Measurements from ENCODE around the gene NCAPD3. TPM values are rescaled to one million over a fixed set of nuclear protein-coding genes. Genes with fewer than 3 reads are reported as not detected.

NCAPD3 gene
- total and polyA plus RNA-seq, 2 experiments from 2014 or later = 13.3 to 16.3 TPM

- in situ Hi-C loops (cut with MboI) = no loop called here
- Histone ChIP-seq H2AFZ (no peak overlapping the region), H3F3A (ENCODE audit: insufficient read depth) (peaks cover 26% of the 10 kb centered on the region), H3K4me3 (0 out of 2 replicates have a peak overlapping the region, but pooled peaks have one; percentile 10), H3K9me2 (ENCODE audit: insufficient read depth) (no peaks in the 10 kb centered on the region), H3K27ac (peak overlapping the region; percentile 53), H3K9ac (no peak overlapping the region), H3K4me2 (ENCODE audit: unreplicated experiment) (peak overlapping the region; percentile 43), H3K79me2 (ENCODE audit: insufficient read depth) (no peaks in the 10 kb centered on the region), H3K4me1 (ENCODE audit: insufficient read depth) (peaks cover 18% of the 10 kb centered on the region), H3K27me3 (replicated peaks; ENCODE audit: insufficient read depth) (peaks cover 7% of the 10 kb centered on the region; the same call in 1 of the 2 replicates), H3K9me3 (ENCODE audit: low read depth) (no peaks in the 10 kb centered on the region), H4K20me1 (ENCODE audit: insufficient read depth) (no peaks in the 10 kb centered on the region), H3K36me3 (ENCODE audit: low read depth) (no peaks in the 10 kb centered on the region; the same call in 1 of the 2 replicates)
- TF ChIP-seq EZH2 (IDR thresholded peaks at IDR 0.05; ENCODE audit: insufficient read depth, poor library complexity, severe bottlenecking) = no peak
- 0 out of 2 replicates have a peak, but pooled peaks have one; percentile 49 for TF ChIP-seq EZH2phosphoT487 (IDR thresholded peaks at IDR 0.05; ENCODE audit: insufficient read depth, low read depth)
- 0 to 5% methylated on average over 3 of the region's 3 CpGs for WGBS, 2 experiments (ENCODE audit: low coverage in 1 of 2, low lambda C conversion rate in 2 of 2, missing lambda C conversion rate in 2 of 2)
- peak; percentile 85 for DNase-seq
These were observed 43.1 kb upstream of the NCAPD3 start for GRCh38 chr11:134266841-134267251.

GRCh38 chr11:134266440-134266839 is 42.7 kb upstream of the NCAPD3 start:
- H3K9ac ChIP-seq = no peak overlapping the region
- H4K20me1 ChIP-seq (ENCODE audit: insufficient read depth) = no peaks in the 10 kb centered on the region
- peak overlapping the region; percentile 53 for H3K27ac ChIP-seq
- H3K27me3 ChIP-seq (replicated peaks; ENCODE audit: insufficient read depth) = peaks cover 7% of the 10 kb centered on the region; the same call in 1 of the 2 replicates
- H3F3A ChIP-seq (ENCODE audit: insufficient read depth) = peaks cover 26% of the 10 kb centered on the region
- H3K4me3 ChIP-seq = 0 out of 2 replicates have a peak overlapping the region, but pooled peaks have one; percentile 10
- H3K36me3 ChIP-seq (ENCODE audit: low read depth) = no peaks in the 10 kb centered on the region; the same call in 1 of the 2 replicates
- TF ChIP-seq EZH2 (IDR thresholded peaks at IDR 0.05; ENCODE audit: insufficient read depth, poor library complexity, severe bottlenecking) (no peak), EZH2phosphoT487 (IDR thresholded peaks at IDR 0.05; ENCODE audit: insufficient read depth, low read depth) (no peak)
- no peak overlapping the region for H2AFZ ChIP-seq
- no peaks in the 10 kb centered on the region for H3K9me2 ChIP-seq (ENCODE audit: insufficient read depth)
- WGBS, 2 experiments (ENCODE audit: low coverage in 1 of 2, low lambda C conversion rate in 2 of 2, missing lambda C conversion rate in 2 of 2) = 66 to 67% methylated on average over 5 of the region's 5 CpGs
- H3K4me1 ChIP-seq (ENCODE audit: insufficient read depth) = peaks cover 18% of the 10 kb centered on the region
- peak overlapping the region; percentile 43 for H3K4me2 ChIP-seq (ENCODE audit: unreplicated experiment)
- H3K9me3 ChIP-seq (ENCODE audit: low read depth) = no peaks in the 10 kb centered on the region
- no peak for DNase-seq
- no peaks in the 10 kb centered on the region for H3K79me2 ChIP-seq (ENCODE audit: insufficient read depth)
- in situ Hi-C loops (cut with MboI) = no loop called here

DNA sequence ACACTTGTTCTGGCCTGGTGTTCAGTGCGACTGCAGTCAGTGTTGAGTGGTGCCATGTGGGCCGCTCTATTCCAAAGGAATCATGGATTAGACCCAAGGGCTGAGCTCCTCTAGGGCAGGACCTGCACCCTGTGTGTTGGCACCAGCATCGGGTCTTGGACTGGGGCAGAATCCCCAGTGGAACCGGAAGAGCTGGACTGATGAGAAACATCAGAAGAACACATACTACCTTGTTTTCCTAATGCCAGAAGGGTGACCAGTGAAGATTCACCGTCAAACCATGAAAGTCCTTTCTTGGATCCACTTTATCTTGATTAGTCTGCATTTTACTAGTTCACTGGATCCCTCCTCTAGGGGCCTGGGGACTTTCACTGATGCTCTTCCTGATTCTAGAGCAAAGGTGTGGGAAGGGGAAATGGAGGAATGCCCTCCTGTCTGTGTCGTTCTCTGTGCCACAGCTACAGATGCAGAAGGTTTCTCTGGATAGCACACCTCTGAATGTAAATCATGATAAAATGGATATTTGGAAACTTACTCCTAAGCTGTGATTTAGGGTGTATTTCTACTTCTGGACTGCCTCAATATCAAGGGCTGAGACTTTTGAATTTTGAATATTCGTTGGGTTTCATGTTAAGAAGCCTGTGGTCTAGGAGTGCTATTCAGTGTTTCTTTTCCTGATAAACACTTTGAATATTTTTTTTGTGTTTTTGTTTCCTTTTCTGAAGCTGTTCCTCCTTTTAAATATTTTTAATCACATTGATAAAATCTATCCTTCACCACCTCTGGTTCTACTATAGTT is 41.4 kb upstream of the NCAPD3 start:
- Histone ChIP-seq H3K4me1 (ENCODE audit: insufficient read depth) (peaks cover 18% of the 10 kb centered on the region), H3K27me3 (replicated peaks; ENCODE audit: insufficient read depth) (no peaks in the 10 kb centered on the region; the same call in 1 of the 2 replicates), H3K9me2 (ENCODE audit: insufficient read depth) (no peaks in the 10 kb centered on the region), H3K4me3 (no peak overlapping the region), H4K20me1 (ENCODE audit: insufficient read depth) (no peaks in the 10 kb centered on the region), H3K27ac (no peak overlapping the region), H2AFZ (no peak overlapping the region), H3K4me2 (ENCODE audit: unreplicated experiment) (no peak overlapping the region), H3K36me3 (ENCODE audit: low read depth) (peaks cover 8% of the 10 kb centered on the region; the same call in 1 of the 2 replicates), H3K9me3 (ENCODE audit: low read depth) (no peaks in the 10 kb centered on the region), H3F3A (ENCODE audit: insufficient read depth) (peaks cover 26% of the 10 kb centered on the region), H3K79me2 (ENCODE audit: insufficient read depth) (no peaks in the 10 kb centered on the region), H3K9ac (no peak overlapping the region)
- 93 to 94% methylated on average over 7 of the region's 7 CpGs for WGBS, 2 experiments (ENCODE audit: low coverage in 1 of 2, low lambda C conversion rate in 2 of 2, missing lambda C conversion rate in 2 of 2)
- TF ChIP-seq EZH2phosphoT487 (IDR thresholded peaks at IDR 0.05; ENCODE audit: insufficient read depth, low read depth) (no peak), EZH2 (IDR thresholded peaks at IDR 0.05; ENCODE audit: insufficient read depth, poor library complexity, severe bottlenecking) (no peak)
- in situ Hi-C loops (cut with MboI) = no loop called here
- DNase-seq = no peak

- Histone ChIP-seq H3K27me3 (replicated peaks; ENCODE audit: insufficient read depth) (no peaks in the 10 kb centered on the region), H3K9me2 (ENCODE audit: insufficient read depth) (no peaks in the 10 kb centered on the region), H2AFZ (no peak overlapping the region), H4K20me1 (ENCODE audit: insufficient read depth) (no peaks in the 10 kb centered on the region), H3K79me2 (ENCODE audit: insufficient read depth) (no peaks in the 10 kb centered on the region), H3K4me3 (no peak overlapping the region), H3K27ac (no peak overlapping the region), H3K9ac (no peak overlapping the region), H3K4me1 (ENCODE audit: insufficient read depth) (peaks cover 11% of the 10 kb centered on the region), H3F3A (ENCODE audit: insufficient read depth) (peaks cover 16% of the 10 kb centered on the region), H3K9me3 (ENCODE audit: low read depth) (no peaks in the 10 kb centered on the region), H3K4me2 (ENCODE audit: unreplicated experiment) (no peak overlapping the region), H3K36me3 (ENCODE audit: low read depth) (peaks cover 12% of the 10 kb centered on the region; the same call in 1 of the 2 replicates)
- in situ Hi-C loops (cut with MboI) = no loop called here
- 93 to 94% methylated on average over 14 of the region's 14 CpGs for WGBS, 2 experiments (ENCODE audit: low coverage in 1 of 2, low lambda C conversion rate in 2 of 2, missing lambda C conversion rate in 2 of 2)
- no peak for TF ChIP-seq EZH2 (IDR thresholded peaks at IDR 0.05; ENCODE audit: insufficient read depth, poor library complexity, severe bottlenecking)
- TF ChIP-seq EZH2phosphoT487 (IDR thresholded peaks at IDR 0.05; ENCODE audit: insufficient read depth, low read depth) = no peak
- DNase-seq = peak; percentile 49
These were observed 38.1 kb upstream of the NCAPD3 start for GRCh38 chr11:134261626-134262488.

Measured in GM23248 (cell line).